ENCODE results near the gene ANKZF1.
A peak's percentile ranks its signal among the peaks of the same experiment; 100 is the strongest.

The ANKZF1 gene, protein sequence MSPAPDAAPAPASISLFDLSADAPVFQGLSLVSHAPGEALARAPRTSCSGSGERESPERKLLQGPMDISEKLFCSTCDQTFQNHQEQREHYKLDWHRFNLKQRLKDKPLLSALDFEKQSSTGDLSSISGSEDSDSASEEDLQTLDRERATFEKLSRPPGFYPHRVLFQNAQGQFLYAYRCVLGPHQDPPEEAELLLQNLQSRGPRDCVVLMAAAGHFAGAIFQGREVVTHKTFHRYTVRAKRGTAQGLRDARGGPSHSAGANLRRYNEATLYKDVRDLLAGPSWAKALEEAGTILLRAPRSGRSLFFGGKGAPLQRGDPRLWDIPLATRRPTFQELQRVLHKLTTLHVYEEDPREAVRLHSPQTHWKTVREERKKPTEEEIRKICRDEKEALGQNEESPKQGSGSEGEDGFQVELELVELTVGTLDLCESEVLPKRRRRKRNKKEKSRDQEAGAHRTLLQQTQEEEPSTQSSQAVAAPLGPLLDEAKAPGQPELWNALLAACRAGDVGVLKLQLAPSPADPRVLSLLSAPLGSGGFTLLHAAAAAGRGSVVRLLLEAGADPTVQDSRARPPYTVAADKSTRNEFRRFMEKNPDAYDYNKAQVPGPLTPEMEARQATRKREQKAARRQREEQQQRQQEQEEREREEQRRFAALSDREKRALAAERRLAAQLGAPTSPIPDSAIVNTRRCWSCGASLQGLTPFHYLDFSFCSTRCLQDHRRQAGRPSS

DNA sequence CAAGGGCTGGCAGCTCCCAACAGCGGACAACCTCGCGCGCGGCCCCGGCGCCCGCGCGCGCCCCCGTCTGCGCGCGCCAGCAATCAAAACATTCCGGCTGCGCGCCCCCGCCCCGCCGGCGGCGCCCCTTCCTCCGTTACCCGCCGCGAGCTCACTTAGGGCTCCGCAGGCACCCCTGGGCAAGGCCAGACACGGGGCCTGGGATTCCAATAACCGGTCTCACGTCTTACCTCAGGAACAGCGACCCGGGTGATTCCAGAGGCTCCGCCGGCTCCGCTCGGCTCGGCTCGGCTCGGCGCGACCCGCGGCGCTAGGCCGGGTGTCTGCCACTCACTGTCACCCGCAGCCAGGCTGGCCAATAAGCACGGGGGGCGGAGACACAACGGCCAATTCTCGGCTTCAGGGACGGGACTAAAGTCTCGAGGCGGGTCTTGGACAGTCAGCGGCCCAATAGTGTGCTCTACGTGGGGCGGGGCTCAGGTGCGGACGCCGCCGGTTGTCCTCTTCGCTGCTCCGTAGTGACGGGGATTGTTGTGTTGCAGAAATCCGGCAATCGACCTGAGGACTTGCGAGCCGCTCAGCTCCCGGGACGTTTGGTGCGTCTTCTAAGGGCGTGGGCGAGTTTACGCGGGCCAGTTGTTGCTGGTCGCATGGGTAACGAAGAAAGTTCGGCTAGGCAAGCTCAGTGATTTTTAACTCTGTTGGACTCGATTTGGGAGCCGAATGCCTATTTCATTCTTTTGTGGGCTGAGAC lies at the start of gene ANKZF1, which contains the start of gene ATG9A:
ANKZF1 (plus strand) TSS at position 502 of the 754 bp plus-strand sequence. CDS start 452 bp downstream, outside the sequence.
ATG9A (minus strand) TSS at position 332 of the 754 bp plus-strand sequence. CDS start 1,612 bp downstream, outside the sequence.
- Histone ChIP-seq H3K4me3 (ENCODE audit: low read depth in 1 of 2, low read length in 1 of 2) (peak within 1 kb of the TSS; percentile 83 to 97), H3K27ac (peak within 1 kb of the TSS; percentile 97)

DNA sequence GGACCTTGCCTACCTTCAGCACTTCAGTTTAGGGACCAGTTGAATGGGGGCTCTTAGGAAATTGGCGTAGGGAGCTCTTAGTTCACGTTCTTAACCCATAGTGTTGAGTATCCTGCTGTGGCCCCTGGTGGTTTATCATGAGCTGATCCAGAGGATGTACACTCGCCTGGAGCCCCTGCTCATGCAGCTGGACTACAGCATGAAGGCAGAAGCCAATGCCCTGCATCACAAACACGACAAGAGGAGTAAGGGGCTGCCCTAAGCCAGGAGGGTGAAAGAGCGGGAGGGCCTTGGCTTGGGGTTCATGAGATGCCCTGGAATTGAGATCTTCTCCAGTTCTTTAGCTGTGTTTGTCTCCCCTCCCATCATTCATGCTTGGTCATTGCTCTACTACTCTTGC lies 48.6 kb upstream of the ANKZF1 start:
- peaks cover 64 to 65% of the 10 kb centered on the region in 2 experiments for H3K4me1 ChIP-seq (ENCODE audit: control insufficient read depth in 1 of 2, insufficient read depth in 1 of 2, low read depth in 1 of 2, low read length in 1 of 2)
- H3K27me3 ChIP-seq, result no peaks in the 10 kb centered on the region
- H3K36me3 ChIP-seq, result peaks cover 66% of the 10 kb centered on the region
- no peak overlapping the region for H3K4me3 ChIP-seq (ENCODE audit: low read depth in 1 of 2, low read length in 1 of 2)
- TF ChIP-seq, protein P1, sequence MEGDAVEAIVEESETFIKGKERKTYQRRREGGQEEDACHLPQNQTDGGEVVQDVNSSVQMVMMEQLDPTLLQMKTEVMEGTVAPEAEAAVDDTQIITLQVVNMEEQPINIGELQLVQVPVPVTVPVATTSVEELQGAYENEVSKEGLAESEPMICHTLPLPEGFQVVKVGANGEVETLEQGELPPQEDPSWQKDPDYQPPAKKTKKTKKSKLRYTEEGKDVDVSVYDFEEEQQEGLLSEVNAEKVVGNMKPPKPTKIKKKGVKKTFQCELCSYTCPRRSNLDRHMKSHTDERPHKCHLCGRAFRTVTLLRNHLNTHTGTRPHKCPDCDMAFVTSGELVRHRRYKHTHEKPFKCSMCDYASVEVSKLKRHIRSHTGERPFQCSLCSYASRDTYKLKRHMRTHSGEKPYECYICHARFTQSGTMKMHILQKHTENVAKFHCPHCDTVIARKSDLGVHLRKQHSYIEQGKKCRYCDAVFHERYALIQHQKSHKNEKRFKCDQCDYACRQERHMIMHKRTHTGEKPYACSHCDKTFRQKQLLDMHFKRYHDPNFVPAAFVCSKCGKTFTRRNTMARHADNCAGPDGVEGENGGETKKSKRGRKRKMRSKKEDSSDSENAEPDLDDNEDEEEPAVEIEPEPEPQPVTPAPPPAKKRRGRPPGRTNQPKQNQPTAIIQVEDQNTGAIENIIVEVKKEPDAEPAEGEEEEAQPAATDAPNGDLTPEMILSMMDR (IDR thresholded peaks at IDR 0.05), result no peak
- H3K27ac ChIP-seq, result peak overlapping the region; percentile 79
- no peaks in the 10 kb centered on the region for H3K9me3 ChIP-seq

More for the DNA sequence above, at the start of gene ANKZF1, which contains the start of gene ATG9A:
- peaks cover 63 to 64% of the 10 kb centered on the region in 2 experiments for H3K4me1 ChIP-seq (ENCODE audit: control insufficient read depth in 1 of 2, insufficient read depth in 1 of 2, low read depth in 1 of 2, low read length in 1 of 2)
- no peaks in the 10 kb centered on the region for H3K27me3 ChIP-seq
- peaks cover 36% of the 10 kb centered on the region for H3K36me3 ChIP-seq
- TF ChIP-seq, protein P1 (IDR thresholded peaks at IDR 0.05), result no peak
- H3K9me3 ChIP-seq, result no peaks in the 10 kb centered on the region

DNA sequence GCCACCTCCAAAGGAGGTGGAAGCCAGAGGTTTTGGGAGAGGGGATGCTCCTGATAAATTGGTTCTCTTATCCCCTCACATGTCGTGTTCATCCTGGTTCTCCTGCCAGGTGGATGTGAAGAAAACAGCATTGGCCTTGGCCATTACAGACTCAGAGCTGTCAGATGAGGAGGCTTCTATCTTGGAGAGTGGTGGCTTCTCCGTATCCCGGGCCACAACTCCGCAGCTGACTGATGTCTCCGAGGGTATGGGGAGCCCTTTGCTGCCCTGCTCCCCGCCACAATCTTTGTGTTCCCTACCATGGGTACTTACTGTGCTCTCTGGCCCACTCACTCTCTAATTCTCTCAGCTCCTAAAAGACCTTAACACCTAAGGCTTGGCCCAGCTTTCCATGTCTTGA lies 48.1 kb upstream of the ANKZF1 start:
- peak overlapping the region; percentile 36 to 51 for H3K4me3 ChIP-seq (ENCODE audit: low read depth in 1 of 2, low read length in 1 of 2)
- H3K36me3 ChIP-seq, result peaks cover 70% of the 10 kb centered on the region
- no peaks in the 10 kb centered on the region for H3K9me3 ChIP-seq
- no peaks in the 10 kb centered on the region for H3K27me3 ChIP-seq
- H3K4me1 ChIP-seq (ENCODE audit: control insufficient read depth in 1 of 2, insufficient read depth in 1 of 2, low read depth in 1 of 2, low read length in 1 of 2), result peaks cover 59 to 60% of the 10 kb centered on the region in 2 experiments
- H3K27ac ChIP-seq, result peak overlapping the region; percentile 79
- TF ChIP-seq, protein P1 (IDR thresholded peaks at IDR 0.05), result no peak

DNA sequence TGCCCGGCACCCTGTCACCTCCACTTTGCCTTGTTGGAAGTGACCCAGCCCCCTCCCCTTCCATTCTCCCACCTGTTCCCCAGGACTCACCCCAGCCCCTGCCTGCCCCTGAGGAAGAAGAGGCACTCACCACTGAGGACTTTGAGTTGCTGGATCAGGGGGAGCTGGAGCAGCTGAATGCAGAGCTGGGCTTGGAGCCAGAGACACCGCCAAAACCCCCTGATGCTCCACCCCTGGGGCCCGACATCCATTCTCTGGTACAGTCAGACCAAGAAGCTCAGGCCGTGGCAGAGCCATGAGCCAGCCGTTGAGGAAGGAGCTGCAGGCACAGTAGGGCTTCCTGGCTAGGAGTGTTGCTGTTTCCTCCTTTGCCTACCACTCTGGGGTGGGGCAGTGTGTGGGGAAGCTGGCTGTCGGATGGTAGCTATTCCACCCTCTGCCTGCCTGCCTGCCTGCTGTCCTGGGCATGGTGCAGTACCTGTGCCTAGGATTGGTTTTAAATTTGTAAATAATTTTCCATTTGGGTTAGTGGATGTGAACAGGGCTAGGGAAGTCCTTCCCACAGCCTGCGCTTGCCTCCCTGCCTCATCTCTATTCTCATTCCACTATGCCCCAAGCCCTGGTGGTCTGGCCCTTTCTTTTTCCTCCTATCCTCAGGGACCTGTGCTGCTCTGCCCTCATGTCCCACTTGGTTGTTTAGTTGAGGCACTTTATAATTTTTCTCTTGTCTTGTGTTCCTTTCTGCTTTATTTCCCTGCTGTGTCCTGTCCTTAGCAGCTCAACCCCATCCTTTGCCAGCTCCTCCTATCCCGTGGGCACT lies 47.1 kb upstream of the ANKZF1 start:
- H3K27me3 ChIP-seq, result no peaks in the 10 kb centered on the region
- H3K4me3 ChIP-seq (ENCODE audit: low read depth in 1 of 2, low read length in 1 of 2), result peak overlapping the region; percentile 36 to 51
- peaks cover 76% of the 10 kb centered on the region for H3K36me3 ChIP-seq
- TF ChIP-seq, protein P1 (IDR thresholded peaks at IDR 0.05), result no peak
- no peaks in the 10 kb centered on the region for H3K9me3 ChIP-seq
- peak overlapping the region; percentile 79 for H3K27ac ChIP-seq
- peaks cover 53 to 55% of the 10 kb centered on the region in 2 experiments for H3K4me1 ChIP-seq (ENCODE audit: control insufficient read depth in 1 of 2, insufficient read depth in 1 of 2, low read depth in 1 of 2, low read length in 1 of 2)

Data from neutrophil (primary cell).